Thoracic aorta (tissue), 2 donors: ENCODE measurements around the gene TPGS2. TPM values are rescaled to one million over a fixed set of nuclear protein-coding genes. Genes with fewer than 3 reads are reported as not detected.
"Not testable (repeated sequence)": the region's sequence is repeated elsewhere in the genome, so short reads cannot be mapped to it uniquely, and the experiment has no call there.

Experiments
- ATAC-seq: fragments of 150-250 bp; one replicate; pipeline ENCODE4 v1.8.0; 2017; ENCODE audit warnings: low read depth; ENCODE audit not compliant: insufficient number of reproducible peaks, low FRiP score
- DNase-seq: peaks from one replicate; pipeline ENCODE4 v3.0.0-alpha.2; 2020; ENCODE audit warnings: low spot score
- H3K27ac ChIP-seq, 2 donors: fragments of 200-600 bp; sonication (generic); 1 replicate in 1 of 2; 2 replicates in 1 of 2; pipeline ENCODE4 v1.5.1; 2016; ENCODE audit warnings: mild to moderate bottlenecking in 2 of 2, moderate library complexity in 2 of 2
- H3K27me3 ChIP-seq: fragments of 200-600 bp; sonication (generic); replicated peaks from 2 replicates; pipeline ENCODE4 v1.6.0; 2016; ENCODE audit warnings: mild to moderate bottlenecking; ENCODE audit not compliant: insufficient read depth
- H3K36me3 ChIP-seq: fragments of 200-600 bp; sonication (generic); one replicate; pipeline ENCODE4 v1.5.1; 2016
- H3K4me1 ChIP-seq, 2 donors: fragments of 200-600 bp; sonication (generic); 1 replicate in 1 of 2; 2 replicates in 1 of 2; pipeline versions ENCODE4 v1.5.1 to v1.6.0; 2016; ENCODE audit warnings: low read depth in 2 of 2, mild to moderate bottlenecking in 1 of 2; ENCODE audit not compliant: control insufficient read depth in 1 of 2
- H3K4me3 ChIP-seq: fragments of 200-600 bp; sonication (generic); 2 replicates; pipeline ENCODE4 v1.5.1; 2016; ENCODE audit warnings: mild to moderate bottlenecking
- H3K9me3 ChIP-seq: fragments of 200-600 bp; sonication (generic); 2 replicates; pipeline ENCODE4 v1.5.1; 2016
- CTCF ChIP-seq: fragments of 200-600 bp; sonication (generic); IDR thresholded peaks from one replicate; pipeline ENCODE4 v1.5.1; 2019; ENCODE audit warnings: antibody characterized with exemption
- total RNA-seq, 2 donors: library from RNA; depleted of rRNA; stranded (reverse); fragments of >200 nt; gene quantifications; one replicate each; pipeline versions ENCODE4 v1.1.0 to v1.2.3, GENCODE V29; 2016

Gene TPGS2
- total RNA-seq, 2 donors from 2014 or later = 83.0 to 150 TPM

GRCh38 chr18:36817039-36817438 lies 11.8 kb downstream of the TPGS2 start:
- Histone ChIP-seq H3K27ac (no peak overlapping the region), H3K27me3 (no peaks in the 10 kb centered on the region), H3K4me3 (no peak overlapping the region), H3K9me3 (no peaks in the 10 kb centered on the region), H3K36me3 (peaks cover 16% of the 10 kb centered on the region), H3K4me1 (peaks cover 3 to 7% of the 10 kb centered on the region in 2 donors)
- DNase-seq (no peak), ATAC-seq (no peak)
- no peak for TF ChIP-seq CTCF

GRCh38 chr18:36816096-36816495 lies 12.7 kb downstream of the TPGS2 start:
- not testable (repeated sequence) for H3K27ac ChIP-seq, H3K9me3 ChIP-seq, H3K27me3 ChIP-seq, H3K4me1 ChIP-seq, DNase-seq, ATAC-seq, H3K4me3 ChIP-seq
- H3K36me3 ChIP-seq = peaks cover 16% of the 10 kb centered on the region

GRCh38 chr18:36814994-36815393 lies 13.8 kb downstream of the TPGS2 start:
- H3K4me1 ChIP-seq = peaks cover 5% of the 10 kb centered on the region in 2 donors
- no peaks in the 10 kb centered on the region for H3K9me3 ChIP-seq
- DNase-seq = no peak
- no peak overlapping the region for H3K27ac ChIP-seq
- TF ChIP-seq CTCF = no peak
- H3K36me3 ChIP-seq = peaks cover 16% of the 10 kb centered on the region
- no peak for ATAC-seq
- H3K27me3 ChIP-seq = no peaks in the 10 kb centered on the region
- no peak overlapping the region for H3K4me3 ChIP-seq

GRCh38 chr18:36813824-36814223 lies 15.0 kb downstream of the TPGS2 start:
- no peaks in the 10 kb centered on the region for H3K27me3 ChIP-seq
- DNase-seq (no peak), ATAC-seq (no peak)
- H3K36me3 ChIP-seq = peaks cover 16% of the 10 kb centered on the region
- no peak for TF ChIP-seq CTCF
- no peak overlapping the region for H3K27ac ChIP-seq
- no peak overlapping the region for H3K4me3 ChIP-seq
- H3K4me1 ChIP-seq = peaks cover 0 to 7% of the 10 kb centered on the region in 2 donors
- no peaks in the 10 kb centered on the region for H3K9me3 ChIP-seq

- ATAC-seq (no peak), DNase-seq (no peak)
- H3K36me3 ChIP-seq = peaks cover 14% of the 10 kb centered on the region
- TF ChIP-seq CTCF = no peak
- H3K27me3 ChIP-seq = no peaks in the 10 kb centered on the region
- peaks cover 0 to 7% of the 10 kb centered on the region in 2 donors for H3K4me1 ChIP-seq
- H3K9me3 ChIP-seq = no peaks in the 10 kb centered on the region
- H3K27ac ChIP-seq = no peak overlapping the region
- no peak overlapping the region for H3K4me3 ChIP-seq
Observed at GRCh38 chr18:36813101-36813775, 15.6 kb downstream of the TPGS2 start.

- Histone ChIP-seq H3K4me1 (peaks cover 0 to 7% of the 10 kb centered on the region in 2 donors), H3K36me3 (peaks cover 9% of the 10 kb centered on the region), H3K9me3 (no peaks in the 10 kb centered on the region), H3K27me3 (no peaks in the 10 kb centered on the region), H3K4me3 (no peak overlapping the region), H3K27ac (no peak overlapping the region)
- no peak for TF ChIP-seq CTCF
- DNase-seq (no peak), ATAC-seq (no peak)
Observed at GRCh38 chr18:36812678-36813077, 16.1 kb downstream of the TPGS2 start.
